Activated CD4-positive, alpha-beta T cell treated with anti-CD3 and anti-CD28 coated beads for 48 hours (primary cell): ENCODE measurements around the gene MYH11.
"Not testable (repeated sequence)": the region's sequence is repeated elsewhere in the genome, so short reads cannot be mapped to it uniquely, and the experiment has no call there.

Source experiments
- DNase-seq: peaks from one replicate; pipeline ENCODE4 v3.0.0-alpha.2; 2020

Gene MYH11

GRCh38 chr16:15747937-15748336 lies 108.9 kb downstream of the MYH11 start:
- no peak for DNase-seq

DNA sequence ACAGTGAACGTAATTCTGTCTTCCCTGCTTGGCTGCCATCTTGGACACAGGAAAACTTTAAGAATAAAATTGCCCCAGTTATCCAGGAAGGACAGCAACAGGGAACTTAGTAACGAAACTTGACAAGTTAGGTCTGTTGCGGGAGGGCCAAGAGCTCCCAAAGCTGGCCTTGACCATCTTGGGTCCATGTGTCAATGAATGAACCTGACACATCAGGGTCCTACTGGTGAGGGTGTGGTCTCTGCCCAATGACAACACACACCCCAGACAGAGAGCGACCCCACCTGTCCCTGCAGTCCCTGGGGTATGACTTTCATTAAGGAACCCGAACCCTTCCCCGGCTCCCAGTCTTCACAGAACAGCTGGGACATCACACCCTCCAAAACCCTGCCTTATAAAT lies 110.5 kb downstream of the MYH11 start:
- DNase-seq = no peak

- no peak for DNase-seq
These were observed 113.2 kb downstream of the MYH11 start for GRCh38 chr16:15743657-15744056.

GRCh38 chr16:15742716-15743115 lies 114.1 kb downstream of the MYH11 start:
- DNase-seq = no peak

DNA sequence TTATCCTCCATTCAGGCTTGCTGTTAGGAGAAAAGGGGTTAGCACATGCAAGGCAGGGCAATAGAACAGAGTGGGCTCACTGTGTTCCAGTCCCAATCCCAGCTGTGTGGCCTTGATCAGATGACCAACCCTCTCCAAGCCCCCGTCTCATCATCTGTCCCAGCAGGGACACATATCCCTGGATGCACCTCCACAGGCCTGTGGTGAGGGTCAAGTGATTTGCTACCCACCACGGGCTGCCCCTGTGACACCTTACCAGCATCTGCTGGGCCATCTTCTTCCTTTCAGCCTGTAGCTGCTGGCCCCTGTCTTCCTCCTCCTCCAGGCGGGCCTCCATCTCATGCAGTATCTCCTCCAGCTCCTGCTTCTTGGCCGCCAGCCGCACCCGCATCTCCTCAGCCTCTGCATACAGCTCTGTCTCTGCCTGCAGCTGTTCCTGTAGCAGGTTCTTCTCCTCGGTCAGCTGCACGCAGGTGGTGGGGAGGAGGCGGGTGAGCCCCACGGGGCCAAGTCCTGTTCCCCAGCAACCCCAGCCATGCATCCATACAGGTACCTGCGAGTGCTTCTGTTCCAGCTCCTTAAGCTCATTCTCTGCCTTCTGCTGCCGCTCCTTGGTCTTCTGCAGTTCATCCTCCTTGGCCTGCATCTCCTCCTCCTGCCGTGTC lies 115.5 kb downstream of the MYH11 start:
- DNase-seq = no peak

GRCh38 chr16:15739950-15740349 lies 116.9 kb downstream of the MYH11 start:
- no peak for DNase-seq

DNA sequence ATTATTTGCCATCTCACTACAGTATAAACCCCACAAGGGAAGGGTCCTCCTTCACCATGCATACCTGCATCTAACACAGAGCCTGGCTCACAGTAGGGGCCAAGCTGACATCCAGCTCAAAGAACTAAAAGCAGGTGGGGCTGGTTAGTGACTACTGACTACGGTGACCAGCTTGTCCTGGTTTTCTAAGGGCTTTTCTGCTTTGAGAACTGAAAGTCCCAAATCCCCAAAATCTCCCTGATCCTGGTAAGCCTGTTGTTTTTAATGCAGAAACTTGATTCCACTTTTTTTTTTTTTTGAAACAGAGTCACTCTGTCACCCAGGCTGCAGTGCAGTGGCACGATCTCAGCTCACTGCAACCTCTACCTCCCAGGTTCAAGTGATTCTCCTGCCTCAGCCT lies 117.4 kb downstream of the MYH11 start:
- DNase-seq = no peak

GRCh38 chr16:15737140-15737644 lies 119.6 kb downstream of the MYH11 start:
- DNase-seq = no peak

DNA sequence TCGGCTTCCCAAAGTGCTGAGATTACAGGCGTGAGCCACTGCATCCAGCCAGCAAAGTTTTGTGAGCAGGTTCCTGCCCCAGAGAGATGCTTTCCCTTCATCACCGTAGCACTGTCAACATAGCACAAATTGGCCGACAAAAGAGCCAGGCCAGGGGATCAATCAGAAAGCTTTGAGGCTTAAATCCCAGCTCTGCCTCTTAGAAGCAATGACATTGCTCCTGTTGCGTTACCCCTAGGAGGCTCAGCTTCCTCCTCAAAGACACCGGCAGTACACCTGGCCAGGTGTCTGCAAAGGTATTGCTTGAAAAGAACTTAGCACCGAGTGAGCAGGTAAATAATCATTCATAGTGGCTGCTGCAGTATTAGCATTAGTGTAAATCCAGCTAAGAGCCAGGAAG lies 120.3 kb downstream of the MYH11 start:
- no peak for DNase-seq

GRCh38 chr16:15735610-15736009 lies 121.2 kb downstream of the MYH11 start:
- DNase-seq = no peak

DNA sequence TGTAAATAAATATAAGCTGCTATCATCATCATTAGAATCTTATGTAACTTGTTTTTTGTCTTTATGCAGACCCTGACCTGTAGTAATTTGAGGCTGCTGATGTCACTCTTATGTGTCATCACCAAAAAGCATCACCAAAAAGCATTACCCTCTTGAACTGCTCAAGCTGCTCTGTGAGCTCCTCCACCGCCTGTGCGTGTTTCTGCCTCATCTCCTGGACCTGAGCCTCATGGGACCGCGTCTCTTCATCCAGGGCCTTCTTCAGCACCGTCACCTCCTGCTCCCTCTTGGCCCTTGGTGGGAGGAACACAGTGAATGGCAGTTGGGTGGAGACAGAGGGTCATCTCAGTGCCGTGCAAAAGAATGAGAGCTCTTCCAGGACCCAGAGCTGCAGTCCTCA lies 124.4 kb downstream of the MYH11 start:
- no peak for DNase-seq

GRCh38 chr16:15729152-15729551 lies 127.7 kb downstream of the MYH11 start:
- DNase-seq = no peak

- not testable (repeated sequence) for DNase-seq
These were observed 129.1 kb downstream of the MYH11 start for GRCh38 chr16:15727697-15728096.

GRCh38 chr16:15726715-15727114 lies 130.1 kb downstream of the MYH11 start:
- DNase-seq = no peak

DNA sequence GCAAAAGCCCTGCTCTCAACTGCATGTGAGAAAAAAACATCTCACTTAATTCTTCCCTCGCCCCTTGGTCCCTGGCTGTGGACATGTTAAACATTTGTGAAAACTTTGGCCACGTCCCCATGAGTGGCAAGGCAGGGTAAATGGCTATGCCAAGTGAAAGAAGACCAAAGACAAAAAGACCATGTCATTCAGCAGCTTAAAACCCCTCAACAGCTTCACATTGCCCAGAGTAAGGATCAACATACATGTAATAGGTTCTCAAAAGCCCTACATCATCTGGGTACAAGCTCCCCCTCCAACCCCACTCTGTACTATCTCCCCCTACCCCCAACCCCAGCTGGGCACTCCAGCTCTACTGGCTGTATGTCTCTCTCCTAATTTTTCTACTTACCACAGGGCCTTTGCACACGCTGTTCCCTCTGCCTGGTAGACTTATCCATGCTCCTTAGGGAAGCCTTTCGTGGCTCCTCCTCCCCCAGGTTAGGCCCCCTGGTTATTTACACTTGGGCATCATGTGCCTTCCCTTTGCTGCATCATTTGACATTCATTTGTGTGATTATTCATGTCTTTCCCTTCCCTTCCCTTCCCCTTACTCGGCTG lies 131.1 kb downstream of the MYH11 start:
- no peak for DNase-seq

DNA sequence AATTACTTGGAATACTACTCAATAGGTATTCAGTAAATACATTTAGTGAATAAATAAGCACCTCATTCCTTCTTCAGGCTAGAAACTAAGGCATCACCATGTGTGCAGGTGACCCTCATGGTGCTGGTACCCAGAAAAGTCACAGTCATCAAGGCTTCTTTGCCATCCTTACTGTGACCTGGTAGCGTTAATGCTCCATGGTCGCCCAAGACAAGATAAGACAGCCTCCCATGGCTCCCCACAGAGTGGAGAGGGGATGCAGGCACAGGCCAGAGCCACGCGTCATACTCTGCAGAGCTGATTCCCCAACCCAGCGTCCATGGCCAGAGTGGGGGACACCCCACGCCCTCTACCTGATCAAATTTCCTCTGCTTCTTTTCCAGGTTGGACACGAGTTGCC lies 133.0 kb downstream of the MYH11 start:
- DNase-seq = no peak

- DNase-seq = no peak
These were observed 135.8 kb downstream of the MYH11 start for GRCh38 chr16:15721018-15721417.

DNA sequence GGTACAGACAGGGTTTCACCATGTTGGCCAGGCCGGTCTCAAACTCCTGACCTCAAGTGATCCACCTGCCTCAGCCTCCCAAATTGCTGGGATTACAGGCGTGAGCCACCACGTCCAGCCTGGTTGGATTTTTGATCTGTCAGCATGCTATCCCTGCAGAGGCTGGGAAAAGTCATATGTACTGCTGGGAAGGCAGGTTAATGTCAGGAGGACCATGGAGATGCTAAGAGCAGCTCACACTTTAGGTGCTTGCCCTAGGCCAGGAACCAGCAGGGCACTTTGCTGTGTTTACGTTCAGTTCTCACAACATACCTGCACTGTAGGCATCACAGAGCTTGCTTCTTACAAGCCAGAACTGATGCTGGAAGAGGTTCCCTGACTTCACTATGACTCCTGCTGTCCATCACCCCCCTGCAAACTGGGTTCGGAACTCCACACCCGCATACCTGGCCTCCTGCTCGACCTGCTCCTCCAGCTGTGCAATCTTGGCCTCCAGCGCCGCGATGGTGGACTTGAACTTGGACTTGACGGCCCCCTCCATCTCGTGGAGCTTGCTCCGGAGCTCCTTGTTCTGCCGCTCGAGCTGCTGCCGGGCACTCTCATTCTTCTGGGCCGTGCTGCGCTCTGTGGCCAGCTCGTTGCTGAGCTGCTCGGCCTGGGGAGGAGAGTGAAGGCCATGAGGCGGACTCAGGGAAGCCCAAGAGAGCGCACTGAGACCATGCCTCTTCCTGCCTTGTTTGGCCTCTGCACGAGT lies 140.0 kb downstream of the MYH11 start:
- no peak for DNase-seq

DNA sequence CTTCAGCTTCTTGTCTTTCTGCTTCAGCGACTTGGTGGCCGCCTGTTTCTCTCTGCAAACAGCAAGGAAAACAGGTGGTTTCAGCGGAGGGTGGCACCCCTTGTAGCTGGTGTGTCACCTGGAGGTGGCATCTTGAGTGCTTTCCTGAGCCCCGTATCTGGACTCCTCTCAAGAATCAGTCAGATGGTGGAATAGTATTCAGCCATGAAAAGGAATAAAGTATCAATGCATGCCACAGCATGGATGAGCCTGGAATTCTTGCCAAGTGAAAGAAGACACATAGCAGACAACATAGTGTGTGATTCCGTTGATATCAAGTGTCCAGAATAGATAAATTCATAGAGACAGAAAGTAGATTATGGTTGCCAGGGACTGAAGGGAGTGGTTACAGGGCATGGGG lies 141.6 kb downstream of the MYH11 start:
- DNase-seq = no peak

GRCh38 chr16:15714393-15715172 lies 142.2 kb downstream of the MYH11 start:
- no peak for DNase-seq

GRCh38 chr16:15708997-15709396 lies 147.8 kb downstream of the MYH11 start:
- no peak for DNase-seq

DNA sequence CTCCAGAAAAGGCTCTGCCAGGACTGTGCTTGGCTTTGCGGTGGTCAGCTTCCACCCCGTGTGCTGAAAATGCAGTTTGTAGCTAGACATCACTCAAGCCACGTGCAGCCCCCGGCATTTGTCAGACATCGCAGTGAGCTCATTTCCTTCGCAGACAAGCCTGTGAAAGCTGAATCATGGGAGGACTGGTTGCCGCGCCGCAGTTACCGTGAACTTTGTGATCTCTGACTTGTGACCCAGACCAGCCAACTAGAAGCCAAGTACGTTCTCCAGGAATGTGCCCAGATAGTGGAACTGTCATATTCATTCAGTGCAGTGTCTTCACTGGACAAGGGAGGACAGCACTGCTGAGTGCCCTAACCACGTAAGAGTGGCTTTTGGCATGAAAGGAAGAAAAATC lies 148.7 kb downstream of the MYH11 start:
- no peak for DNase-seq

DNA sequence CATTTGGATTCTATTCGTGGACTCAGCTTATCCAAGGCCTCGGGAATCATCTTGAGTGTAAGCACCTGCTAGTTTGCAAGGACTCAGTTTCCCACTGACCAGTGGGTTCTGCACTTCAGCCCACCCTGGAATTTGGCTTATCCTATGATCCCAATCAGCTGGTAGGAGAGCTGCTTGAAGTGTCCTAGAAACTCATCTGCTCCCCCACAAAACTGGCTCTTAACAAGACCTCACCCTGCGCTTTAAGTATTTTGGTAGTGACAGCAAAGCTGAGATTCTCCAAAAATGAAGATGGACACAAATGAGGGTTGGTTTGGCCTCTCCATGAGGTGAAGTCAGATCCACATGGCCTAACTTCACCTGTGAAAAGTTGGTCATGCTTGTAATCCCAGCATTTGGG lies 149.5 kb downstream of the MYH11 start:
- no peak for DNase-seq
